H9 (cell line): Measurements from ENCODE around the gene CTSW. TPM values are rescaled to one million over a fixed set of nuclear protein-coding genes. Genes with fewer than 3 reads are reported as not detected.

Experiments used
- DNase-seq: peaks from one replicate; pipeline ENCODE4 v3.0.0-alpha.2; 2017
- H2AFZ ChIP-seq: one replicate; pipeline ENCODE4 v1.6.1; 2013; ENCODE audit warnings: mild to moderate bottlenecking, low read length, control low read depth, moderate library complexity
- H2AK5ac ChIP-seq: 2 replicates; pipeline ENCODE4 v1.6.1; 2013; ENCODE audit warnings: low read length, control low read depth, mixed read lengths; ENCODE audit not compliant: insufficient read length
- H2BK120ac ChIP-seq: one replicate; pipeline ENCODE4 v1.6.1; 2013; ENCODE audit warnings: low read depth, mild to moderate bottlenecking, low read length, control low read depth, inconsistent platforms; ENCODE audit not compliant: poor library complexity, severe bottlenecking
- H2BK12ac ChIP-seq: 2 replicates; pipeline ENCODE4 v1.6.1; 2013; ENCODE audit warnings: low read length, control low read depth, mixed read lengths, low read depth; ENCODE audit not compliant: insufficient read length
- H2BK15ac ChIP-seq: 2 replicates; pipeline ENCODE4 v1.6.1; 2013; ENCODE audit warnings: low read depth, low read length, control low read depth
- H2BK20ac ChIP-seq: one replicate; pipeline ENCODE4 v1.6.1; 2013; ENCODE audit warnings: low read depth, mild to moderate bottlenecking, low read length, control low read depth, inconsistent platforms; ENCODE audit not compliant: poor library complexity, severe bottlenecking
- H2BK5ac ChIP-seq: 2 replicates; pipeline ENCODE4 v1.6.1; 2013; ENCODE audit warnings: low read length, control low read depth, mixed read lengths; ENCODE audit not compliant: insufficient read length
- H3K14ac ChIP-seq: 2 replicates; pipeline ENCODE4 v1.6.1; 2013; ENCODE audit warnings: low read length, control low read depth; ENCODE audit not compliant: insufficient read depth
- H3K18ac ChIP-seq: 2 replicates; pipeline ENCODE4 v1.6.1; 2013; ENCODE audit warnings: low read depth, mild to moderate bottlenecking, mixed read lengths, low read length, control low read depth; ENCODE audit not compliant: insufficient read length
- H3K23ac ChIP-seq: 2 replicates; pipeline ENCODE4 v1.6.1; 2013; ENCODE audit warnings: low read length, control low read depth, mixed read lengths, low read depth; ENCODE audit not compliant: insufficient read length
- H3K23me2 ChIP-seq: 2 replicates; pipeline ENCODE4 v1.6.1; 2013; ENCODE audit warnings: low read depth, mild to moderate bottlenecking, mixed read lengths, low read length, control low read depth; ENCODE audit not compliant: insufficient read length, poor library complexity, severe bottlenecking
- H3K27ac ChIP-seq: 2 replicates; pipeline ENCODE4 v1.5.1; 2013; ENCODE audit warnings: low read length, control low read depth, mixed read lengths, low read depth; ENCODE audit not compliant: insufficient read length
- H3K27me3 ChIP-seq: 2 replicates; pipeline ENCODE4 v1.6.1; 2013; ENCODE audit warnings: low read length, control low read depth, inconsistent platforms; ENCODE audit not compliant: insufficient read depth
- H3K4ac ChIP-seq: 2 replicates; pipeline ENCODE4 v1.6.1; 2013; ENCODE audit warnings: low read depth, mild to moderate bottlenecking, control low read depth, inconsistent platforms, low read length, moderate library complexity
- H3K4me1 ChIP-seq: 2 replicates; pipeline ENCODE4 v1.6.1; 2013; ENCODE audit warnings: low read length, control low read depth, inconsistent platforms; ENCODE audit not compliant: insufficient read depth
- H3K4me2 ChIP-seq: 2 replicates; pipeline ENCODE4 v1.6.1; 2013; ENCODE audit warnings: low read length, control low read depth, mixed read lengths; ENCODE audit not compliant: insufficient read length, insufficient read depth
- H3K56ac ChIP-seq: 2 replicates; pipeline ENCODE4 v1.6.1; 2013; ENCODE audit warnings: low read depth, mild to moderate bottlenecking, mixed read lengths, low read length, control low read depth; ENCODE audit not compliant: insufficient read length
- H3K79me1 ChIP-seq: 2 replicates; pipeline ENCODE4 v1.6.1; 2013; ENCODE audit warnings: low read depth, mild to moderate bottlenecking, moderate library complexity, low read length, control low read depth, inconsistent platforms; ENCODE audit not compliant: insufficient read depth, poor library complexity, severe bottlenecking
- H3K79me2 ChIP-seq: 2 replicates; pipeline ENCODE4 v1.6.1; 2013; ENCODE audit warnings: low read length, control low read depth, inconsistent platforms; ENCODE audit not compliant: insufficient read depth
- H3K9ac ChIP-seq: 2 replicates; pipeline ENCODE4 v1.6.1; 2013; ENCODE audit warnings: low read length, control low read depth, mixed read lengths; ENCODE audit not compliant: insufficient read length; ENCODE audit errors: extremely low read depth
- H3K9me3 ChIP-seq: one replicate; pipeline ENCODE4 v1.6.1; 2013; ENCODE audit warnings: low read depth, low read length, inconsistent platforms; ENCODE audit not compliant: control insufficient read depth
- H3T11ph ChIP-seq: one replicate; pipeline ENCODE4 v1.6.1; 2013; ENCODE audit warnings: mild to moderate bottlenecking, low read length, control low read depth, inconsistent platforms
- H4K20me1 ChIP-seq: one replicate; pipeline ENCODE4 v1.6.1; 2013; ENCODE audit not compliant: control insufficient read depth, insufficient read length, insufficient read depth
- H4K5ac ChIP-seq: 2 replicates; pipeline ENCODE4 v1.6.1; 2013; ENCODE audit warnings: low read depth, mild to moderate bottlenecking, mixed read lengths, low read length, control low read depth; ENCODE audit not compliant: insufficient read length
- H4K8ac ChIP-seq: replicated peaks from 2 replicates; pipeline ENCODE4 v1.6.1; 2013; ENCODE audit warnings: low read length, control low read depth, mixed read lengths, low read depth; ENCODE audit not compliant: insufficient read length
- H4K91ac ChIP-seq: 2 replicates; pipeline ENCODE4 v1.6.1; 2013; ENCODE audit warnings: low read depth, mild to moderate bottlenecking, moderate library complexity, mixed read lengths, low read length, control low read depth; ENCODE audit not compliant: insufficient read length
- H3K27ac Mint-ChIP-seq, 3 experiments: 2 replicates in 2 of 3; 3 replicates in 1 of 3; pipeline ENCODE4 v1.8.0; 2020 to 2021; ENCODE audit warnings: mixed read lengths in 3 of 3, mild to moderate bottlenecking in 1 of 3, moderate library complexity in 1 of 3
- H3K27me3 Mint-ChIP-seq: 2 replicates; pipeline ENCODE4 v1.8.0; 2021; ENCODE audit warnings: low read depth, mild to moderate bottlenecking, moderate library complexity, mixed read lengths
- H3K36me3 Mint-ChIP-seq, 3 experiments: 2 replicates in 2 of 3; 3 replicates in 1 of 3; pipeline ENCODE4 v1.8.0; 2020 to 2021; ENCODE audit warnings: low read depth in 3 of 3, mixed read lengths in 3 of 3; ENCODE audit not compliant: insufficient read depth in 1 of 3
- H3K4me1 Mint-ChIP-seq, 2 experiments: 2 replicates each; pipeline ENCODE4 v1.8.0; 2020; ENCODE audit warnings: mixed read lengths in 2 of 2
- H3K4me3 Mint-ChIP-seq, 2 experiments: 2 replicates in 1 of 2; 3 replicates in 1 of 2; pipeline ENCODE4 v1.8.0; 2020 to 2021; ENCODE audit warnings: mild to moderate bottlenecking in 2 of 2, mixed read lengths in 2 of 2, moderate library complexity in 1 of 2
- H3K9me3 Mint-ChIP-seq, 2 experiments: 2 replicates in 1 of 2; 3 replicates in 1 of 2; pipeline ENCODE4 v1.8.0; 2020; ENCODE audit warnings: mild to moderate bottlenecking in 2 of 2, mixed read lengths in 2 of 2, moderate library complexity in 1 of 2
- WGBS: extraction: QIAGEN DNeasy Blood & Tissue Kit; methylation state at CpG from one replicate; pipeline ENCODE4 v1.1.7; 2013; ENCODE audit warnings: missing lambda C conversion rate, low lambda C conversion rate, mixed read lengths; ENCODE audit not compliant: insufficient read length; ENCODE audit errors: extremely low coverage; 5-methylcytosine and 5-hydroxymethylcytosine counted together
- total RNA-seq: library from RNA; stranded (reverse); gene quantifications from 2 replicates; pipeline ENCODE4 v1.2.1, GENCODE V29; 2021
- TF ChIP-seq, protein P1 (sequence below): fragments of 200-600 bp; sonication (generic); conservative IDR thresholded peaks from 3 replicates; pipeline ENCODE4 v1.8.0; 2021; ENCODE audit warnings: antibody characterized with exemption, mild to moderate bottlenecking

The CTSW gene
- total RNA-seq, 1 experiment from 2014 or later: not detected

DNA sequence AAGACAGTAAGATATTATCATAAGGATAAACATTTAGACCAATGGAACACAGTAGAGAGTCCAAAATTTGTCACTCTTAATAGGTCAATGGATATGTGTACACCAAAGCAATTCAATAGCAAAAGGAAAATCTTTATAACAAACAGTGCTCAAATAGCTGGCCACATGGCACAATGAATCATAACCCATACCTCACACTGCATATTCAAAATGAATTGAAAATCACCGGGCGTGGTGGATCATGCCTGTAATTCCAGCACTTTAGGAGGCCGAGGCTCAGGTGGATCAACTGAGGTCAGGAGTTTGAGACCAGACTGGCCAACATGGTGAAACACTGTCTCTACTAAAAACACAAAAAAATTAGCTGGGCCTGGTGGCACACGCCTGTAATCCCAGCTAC, 37.5 kb upstream of the CTSW start:
- Histone ChIP-seq H3K4me2 (no peak overlapping the region), H4K8ac (no peak overlapping the region), H4K91ac (no peak overlapping the region), H3K79me1 (no peaks in the 10 kb centered on the region), H3K23me2 (no peaks in the 10 kb centered on the region), H2BK15ac (no peak overlapping the region), H3K4me1 (no peaks in the 10 kb centered on the region), H3K14ac (no peak overlapping the region), H3K9me3 (no peaks in the 10 kb centered on the region), H3K18ac (no peak overlapping the region), H2BK12ac (no peak overlapping the region), H3T11ph (no peak overlapping the region), H2BK20ac (no peak overlapping the region), H3K79me2 (no peaks in the 10 kb centered on the region), H3K27me3 (no peaks in the 10 kb centered on the region), H4K20me1 (no peaks in the 10 kb centered on the region), H2BK5ac (no peak overlapping the region), H3K9ac (no peak overlapping the region), H2AFZ (no peak overlapping the region), H4K5ac (no peak overlapping the region), H3K56ac (no peak overlapping the region), H3K27ac (no peak overlapping the region), H2AK5ac (no peak overlapping the region), H3K23ac (no peak overlapping the region), H2BK120ac (no peak overlapping the region), H3K4ac (no peak overlapping the region)
- WGBS: no CpG with 5 or more reads among the region's 4 CpGs
- Mint-ChIP-seq H3K36me3 (no peaks in the 10 kb centered on the region), H3K4me1 (no peaks in the 10 kb centered on the region), H3K4me3 (no peak overlapping the region), H3K27ac (no peak overlapping the region), H3K27me3 (peaks cover 7% of the 10 kb centered on the region), H3K9me3 (no peaks in the 10 kb centered on the region)
- no peak for DNase-seq
- TF ChIP-seq, protein P1, sequence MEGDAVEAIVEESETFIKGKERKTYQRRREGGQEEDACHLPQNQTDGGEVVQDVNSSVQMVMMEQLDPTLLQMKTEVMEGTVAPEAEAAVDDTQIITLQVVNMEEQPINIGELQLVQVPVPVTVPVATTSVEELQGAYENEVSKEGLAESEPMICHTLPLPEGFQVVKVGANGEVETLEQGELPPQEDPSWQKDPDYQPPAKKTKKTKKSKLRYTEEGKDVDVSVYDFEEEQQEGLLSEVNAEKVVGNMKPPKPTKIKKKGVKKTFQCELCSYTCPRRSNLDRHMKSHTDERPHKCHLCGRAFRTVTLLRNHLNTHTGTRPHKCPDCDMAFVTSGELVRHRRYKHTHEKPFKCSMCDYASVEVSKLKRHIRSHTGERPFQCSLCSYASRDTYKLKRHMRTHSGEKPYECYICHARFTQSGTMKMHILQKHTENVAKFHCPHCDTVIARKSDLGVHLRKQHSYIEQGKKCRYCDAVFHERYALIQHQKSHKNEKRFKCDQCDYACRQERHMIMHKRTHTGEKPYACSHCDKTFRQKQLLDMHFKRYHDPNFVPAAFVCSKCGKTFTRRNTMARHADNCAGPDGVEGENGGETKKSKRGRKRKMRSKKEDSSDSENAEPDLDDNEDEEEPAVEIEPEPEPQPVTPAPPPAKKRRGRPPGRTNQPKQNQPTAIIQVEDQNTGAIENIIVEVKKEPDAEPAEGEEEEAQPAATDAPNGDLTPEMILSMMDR: no peak
